ENCODE results near the gene UGT1A1.

Gene UGT1A1

DNA sequence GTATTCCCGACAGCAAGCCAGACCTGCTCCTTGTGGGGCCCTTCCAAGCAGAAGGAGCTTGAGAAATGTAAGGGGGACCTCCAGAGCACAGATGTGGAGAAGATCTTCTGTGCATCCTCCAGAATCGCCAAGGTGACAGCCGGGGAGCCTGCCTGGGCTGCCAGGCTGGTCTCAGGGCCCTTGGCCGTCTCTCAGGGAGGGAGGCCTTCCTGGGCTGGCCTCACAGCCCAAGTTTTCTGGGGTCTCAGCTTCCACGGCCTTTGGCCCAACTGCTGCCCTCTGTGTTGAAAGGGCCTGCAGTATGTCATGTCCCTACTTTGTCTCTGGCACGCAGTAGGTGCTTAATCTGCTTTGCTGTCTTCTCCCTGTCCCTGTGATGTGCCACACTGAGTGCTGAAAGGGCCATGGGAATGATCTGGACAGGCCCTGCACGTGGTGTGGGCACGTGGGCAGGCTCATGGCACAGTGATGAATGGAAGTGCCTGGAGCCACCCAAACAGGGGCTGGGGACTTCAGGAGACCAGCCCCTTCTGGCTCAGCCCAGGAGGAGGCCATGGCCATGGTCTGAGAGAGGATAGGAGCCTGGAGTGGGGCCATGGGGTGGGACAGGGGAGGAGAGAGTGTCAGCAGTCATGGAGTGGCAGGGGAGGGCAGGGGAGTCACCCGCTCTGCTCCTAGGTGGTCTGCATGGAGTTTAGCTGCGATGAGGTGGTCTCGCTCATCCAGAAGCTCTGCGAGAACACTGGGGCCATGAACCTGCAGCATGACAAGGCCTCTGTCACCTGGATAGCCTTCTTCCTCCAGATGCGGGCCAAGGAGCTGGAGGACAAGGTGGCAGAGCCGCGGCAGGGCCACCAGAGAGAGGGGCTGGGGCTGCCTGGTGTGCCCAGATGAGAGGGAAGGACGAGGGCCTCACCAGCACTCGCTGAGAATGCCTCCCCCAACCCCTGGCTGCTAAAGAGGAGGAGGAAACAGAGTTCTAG lies 58.9 kb downstream of the UGT1A1 start:
- no peak for DNase-seq

DNA sequence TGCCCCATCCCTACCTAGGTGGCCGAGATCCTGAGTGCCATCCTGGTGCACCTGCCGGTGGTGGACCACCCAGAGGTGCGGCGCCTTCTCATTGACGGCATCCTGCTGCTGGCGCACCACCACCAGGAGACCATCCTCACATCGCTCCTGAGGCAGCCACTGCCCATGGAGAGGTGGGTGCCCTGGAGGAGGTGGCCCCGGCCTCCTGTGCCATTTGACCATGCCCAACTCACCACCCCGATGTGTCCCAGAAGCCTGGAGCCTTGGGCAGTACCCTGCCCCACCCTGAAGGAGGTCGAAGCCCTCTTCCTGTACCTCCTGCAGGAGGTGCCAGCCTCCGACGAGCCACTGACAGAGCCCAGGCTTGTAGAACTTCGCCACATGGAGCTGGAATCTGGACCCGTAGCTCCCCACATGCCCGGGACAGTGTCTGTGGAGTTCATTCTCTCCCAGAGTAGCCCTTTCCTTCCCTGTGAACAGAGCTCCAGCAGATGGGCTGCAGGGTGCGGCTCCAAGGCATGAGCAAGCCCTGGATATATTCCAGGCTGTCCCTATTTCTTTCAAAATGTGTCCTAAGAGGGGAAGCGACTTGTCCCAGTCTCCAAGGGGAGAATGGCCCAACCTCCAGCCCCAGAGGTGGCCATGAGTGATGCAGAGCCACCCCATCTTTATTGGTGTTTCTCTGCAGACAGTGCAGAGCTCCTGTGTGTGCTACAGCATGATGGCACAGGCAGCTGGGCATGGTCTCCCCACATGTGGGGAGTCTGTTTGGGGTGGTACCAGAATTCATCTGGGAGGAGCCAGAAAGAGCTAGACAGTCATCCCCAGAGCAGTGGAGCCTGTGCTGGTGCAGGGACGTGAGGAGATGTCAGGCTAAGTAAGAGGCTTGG lies 60.1 kb downstream of the UGT1A1 start:
- DNase-seq = no peak

DNA sequence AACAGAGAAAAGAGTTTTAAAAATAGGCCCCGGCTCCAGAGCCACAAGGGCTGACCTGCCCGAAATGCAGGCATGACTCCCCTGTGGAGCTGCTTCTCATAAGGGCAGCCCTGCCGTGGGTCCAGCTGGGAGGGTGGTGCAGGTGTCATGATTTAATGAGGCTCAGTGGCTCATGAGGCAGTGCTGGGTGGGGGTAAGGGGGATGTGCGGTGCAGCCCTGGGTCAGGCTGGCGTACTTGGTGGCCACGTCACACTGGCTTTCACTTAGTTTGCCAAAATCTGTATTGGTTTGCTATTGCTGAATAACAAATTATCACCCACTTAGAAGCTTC lies 60.7 kb downstream of the UGT1A1 start:
- no peak for DNase-seq

DNA sequence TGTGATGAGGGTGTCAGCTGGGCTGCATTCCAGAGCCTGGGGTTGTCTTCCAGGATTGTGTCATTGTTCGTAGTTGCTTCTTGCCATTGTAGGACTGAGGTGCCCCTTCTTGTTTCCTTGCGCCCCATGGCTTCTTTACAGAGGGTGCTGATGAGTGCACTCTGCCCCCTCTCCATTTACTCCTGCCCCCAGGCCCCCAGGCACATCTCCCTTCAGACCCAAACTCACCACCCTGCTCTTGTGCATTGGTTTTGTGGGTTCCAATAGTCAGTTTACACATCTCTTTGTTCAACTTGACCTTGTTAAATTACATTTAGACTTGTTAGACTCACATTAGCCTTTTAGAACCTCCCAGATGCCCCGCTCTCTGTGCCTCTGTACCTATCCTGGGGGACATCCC lies 61.1 kb downstream of the UGT1A1 start:
- no peak for DNase-seq

DNA sequence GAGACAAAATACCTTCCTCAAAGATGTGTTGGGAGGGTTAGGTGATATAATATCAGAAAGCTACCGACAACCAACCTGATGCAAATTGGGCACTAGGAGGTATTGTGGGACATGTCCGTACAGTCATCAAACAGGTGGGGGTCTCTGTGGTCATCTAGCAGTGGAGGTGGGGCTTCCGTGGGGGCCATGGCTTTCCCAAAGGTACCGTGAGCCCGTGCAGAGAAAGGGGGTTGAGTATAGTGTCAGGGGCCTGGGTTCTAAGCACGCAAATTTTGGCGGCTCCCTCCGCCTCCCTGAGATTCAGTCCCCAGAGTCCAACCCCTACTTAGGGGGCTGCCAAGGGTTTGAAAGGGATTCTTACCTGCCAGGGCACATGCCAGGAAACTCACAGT lies 61.6 kb downstream of the UGT1A1 start:
- no peak for DNase-seq

DNA sequence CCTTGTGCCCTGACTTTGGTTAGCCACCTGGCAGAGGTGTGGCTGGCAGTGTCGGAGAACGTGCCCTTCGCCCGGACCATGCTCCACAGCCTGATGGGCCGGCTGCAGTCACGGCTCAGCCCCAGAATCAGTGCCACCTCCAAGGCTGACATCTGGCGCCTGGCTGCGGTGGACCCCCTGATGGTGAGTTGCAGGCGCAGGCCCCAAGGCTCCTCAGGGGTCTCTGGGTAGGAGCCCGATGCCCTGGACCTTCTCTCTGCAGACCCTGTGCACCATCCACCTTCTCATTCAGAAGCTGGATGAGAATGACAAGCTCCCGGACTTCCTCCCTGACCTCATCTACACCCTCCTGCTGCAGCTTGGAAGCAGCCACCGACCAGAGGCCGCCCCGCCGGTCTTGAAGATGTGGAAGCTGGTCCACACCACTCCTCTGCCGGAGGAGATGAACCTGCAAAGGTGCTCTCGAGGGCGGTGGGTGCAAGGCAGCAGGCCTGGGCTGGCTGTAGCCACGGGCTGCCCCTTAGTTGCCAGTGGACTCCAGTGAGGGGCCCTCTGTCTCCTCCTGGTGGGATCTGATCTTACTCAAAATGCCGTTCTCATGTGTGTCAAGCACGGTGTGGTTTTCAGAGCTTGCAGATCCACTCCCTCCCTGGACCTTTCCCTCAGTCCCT lies 62.2 kb downstream of the UGT1A1 start:
- no peak for DNase-seq
